HCT116 (cell line): ENCODE measurements around the gene NAPA. TPM values are rescaled to one million over a fixed set of nuclear protein-coding genes. Genes with fewer than 3 reads are reported as not detected.

ENCODE experiments used
- ATAC-seq: fragments of 200-7000 bp; cut with Tn5 transposase; 2 replicates; pipeline ENCODE4 v1.9.1; 2020; ENCODE audit warnings: mild to moderate bottlenecking, moderate library complexity
- BruUV-seq: library from RNA; stranded (reverse); fragments of 400-500 nt; replicated peaks from 2 replicates; lab custom pipeline; 2021; lab: Mats Ljungman, UMichigan
- CTCF ChIA-PET: fragments of 300-600 bp; sonication (Branson Sonifier 250); formaldehyde crosslinking; loops from one replicate; lab custom pipeline; 2021; ENCODE audit warnings: antibody characterized with exemption; lab: Charles Lee
- POLR2A ChIA-PET: fragments of 300-600, 350-600 bp; sonication (Branson Sonifier 250); formaldehyde crosslinking; loops from one replicate; lab custom pipeline; 2021; ENCODE audit warnings: antibody characterized with exemption; lab: Charles Lee
- RAD21 ChIA-PET, 2 experiments: fragments of 300-600 bp; sonication (Branson Sonifier 250); formaldehyde crosslinking; loops; one replicate each; lab custom pipeline; 2023; ENCODE audit warnings: low total read pairs in 2 of 2; ENCODE audit not compliant: uncharacterized antibody in 2 of 2, unreplicated experiment in 2 of 2, low non-redundant PET in 1 of 2; lab: Charles Lee
- DNase-seq: peaks from one replicate; pipeline ENCODE4 v3.0.0-alpha.2; 2010; ENCODE audit warnings: low read depth, low spot score
- H2AFZ ChIP-seq: fragments of 200-600 bp; shearing (Covaris generic), sonication (generic); 2 replicates; pipeline ENCODE4 v1.6.1; 2017; ENCODE audit warnings: low read depth, mixed run types, mixed read lengths, antibody characterized with exemption, low read length; ENCODE audit not compliant: poor library complexity, severe bottlenecking
- H3K27ac ChIP-seq: 2 replicates; pipeline ENCODE4 v1.5.1; 2012; ENCODE audit warnings: low read depth, low read length
- H3K27me3 ChIP-seq: fragments of 200-600 bp; sonication (generic); 2 replicates; pipeline ENCODE4 v1.6.1; 2016; ENCODE audit warnings: mixed run types, low read length, mixed read lengths; ENCODE audit not compliant: insufficient read depth
- H3K36me3 ChIP-seq, 2 experiments: fragments of 200-500 bp in 1 of 2; fragments of 200-600 bp in 1 of 2; sonication (Bioruptor generic) in 1 of 2; sonication (generic) in 1 of 2; 2 replicates each; pipeline versions ENCODE4 v1.5.1 to v1.6.1; 2014 to 2016; ENCODE audit warnings: low read length in 2 of 2, inconsistent platforms in 1 of 2, mixed read lengths in 1 of 2, mixed run types in 1 of 2; ENCODE audit not compliant: insufficient read depth in 2 of 2, control insufficient read depth in 1 of 2
- H3K4me1 ChIP-seq, 2 experiments: fragments of 200-600 bp in 1 of 2; sonication (generic) in 1 of 2; 2 replicates each; pipeline versions ENCODE4 v1.5.1 to v1.6.1; 2012 to 2017; ENCODE audit warnings: low read length in 2 of 2, inconsistent platforms in 1 of 2, mild to moderate bottlenecking in 1 of 2, mixed read lengths in 1 of 2, mixed run types in 1 of 2, moderate library complexity in 1 of 2; ENCODE audit not compliant: insufficient read depth in 2 of 2, control insufficient read depth in 1 of 2
- H3K4me2 ChIP-seq: fragments of 200-600 bp; sonication (generic); 2 replicates; pipeline ENCODE4 v1.6.1; 2017; ENCODE audit warnings: mixed run types, low read length, mixed read lengths
- H3K4me3 ChIP-seq, 2 experiments: fragments of 200-600 bp in 1 of 2; sonication (generic) in 1 of 2; replicated peaks in 1 of 2; 2 replicates each; pipeline ENCODE4 v1.5.1; 2011 to 2016; ENCODE audit warnings: low read length in 2 of 2, control low read depth in 1 of 2, low read depth in 1 of 2, mild to moderate bottlenecking in 1 of 2, mixed read lengths in 1 of 2, mixed run types in 1 of 2
- H3K79me2 ChIP-seq: fragments of 200-600 bp; sonication (generic); 2 replicates; pipeline ENCODE4 v1.6.1; 2017; ENCODE audit warnings: mild to moderate bottlenecking, mixed run types, low read length, moderate library complexity, mixed read lengths; ENCODE audit not compliant: insufficient read depth
- H3K9ac ChIP-seq: fragments of 200-600 bp; sonication (generic); 2 replicates; pipeline ENCODE4 v1.6.1; 2016; ENCODE audit warnings: low read length, mixed read lengths
- H3K9me2 ChIP-seq: fragments of 200-600 bp; sonication (generic), shearing (Covaris generic); 2 replicates; pipeline ENCODE4 v1.6.1; 2017; ENCODE audit warnings: mixed run types, mild to moderate bottlenecking, moderate library complexity; ENCODE audit not compliant: insufficient read depth
- H3K9me3 ChIP-seq, 2 experiments: fragments of 200-500 bp in 1 of 2; fragments of 200-600 bp in 1 of 2; sonication (Bioruptor generic) in 1 of 2; sonication (generic) in 1 of 2; 2 replicates each; pipeline ENCODE4 v1.6.1; 2014 to 2017; ENCODE audit warnings: low read length in 2 of 2, mixed read lengths in 2 of 2, inconsistent platforms in 1 of 2, low read depth in 1 of 2, mild to moderate bottlenecking in 1 of 2, mixed run types in 1 of 2, moderate library complexity in 1 of 2; ENCODE audit not compliant: control insufficient read depth in 1 of 2, insufficient read depth in 1 of 2
- H4K20me1 ChIP-seq: fragments of 200-600 bp; sonication (generic), shearing (Covaris generic); 2 replicates; pipeline ENCODE4 v1.6.1; 2017; ENCODE audit warnings: mixed run types, mild to moderate bottlenecking, moderate library complexity; ENCODE audit not compliant: insufficient read depth
- EGR1 ChIP-seq: IDR thresholded peaks from 2 replicates; pipeline ENCODE4 v1.6.1; 2012; ENCODE audit warnings: low read depth
- EZH2phosphoT487 ChIP-seq: fragments of 200-600 bp; IDR thresholded peaks from 2 replicates; pipeline ENCODE4 v1.6.1; 2018; ENCODE audit warnings: antibody characterized with exemption, borderline replicate concordance
- JUND ChIP-seq: IDR thresholded peaks from 2 replicates; pipeline ENCODE4 v1.6.1; 2012
- POLR2A ChIP-seq: IDR thresholded peaks from 2 replicates; pipeline ENCODE4 v1.7.0; 2011; ENCODE audit warnings: borderline replicate concordance; ENCODE audit not compliant: insufficient read depth, insufficient read length; ENCODE audit errors: extremely low read depth
- POLR2AphosphoS5 ChIP-seq: IDR thresholded peaks from 2 replicates; pipeline ENCODE4 v1.6.1; 2011; ENCODE audit warnings: mild to moderate bottlenecking, low read depth, low read length, moderate library complexity
- RAD21 ChIP-seq: IDR thresholded peaks from 2 replicates; pipeline ENCODE4 v1.6.1; 2012; ENCODE audit warnings: low read depth, mild to moderate bottlenecking
- SIN3A ChIP-seq: IDR thresholded peaks from 2 replicates; pipeline ENCODE4 v1.6.1; 2012; ENCODE audit warnings: low read depth
- SP1 ChIP-seq: IDR thresholded peaks from 2 replicates; pipeline ENCODE4 v1.6.1; 2012; ENCODE audit warnings: low read depth
- SRF ChIP-seq: IDR thresholded peaks from 2 replicates; pipeline ENCODE4 v1.6.1; 2012; ENCODE audit warnings: low read depth
- TCF7L2 ChIP-seq: IDR thresholded peaks from 2 replicates; pipeline ENCODE4 v1.7.0; 2011; ENCODE audit warnings: borderline replicate concordance, inconsistent platforms; ENCODE audit not compliant: insufficient read depth, insufficient read length; ENCODE audit errors: extremely low read depth
- YY1 ChIP-seq: IDR thresholded peaks from 2 replicates; pipeline ENCODE4 v1.6.1; 2011; ENCODE audit warnings: low read length, low read depth, moderate library complexity, mild to moderate bottlenecking; ENCODE audit not compliant: insufficient replicate concordance; ENCODE audit errors: extremely low read depth
- ZFX ChIP-seq: fragments of 450-650 bp; IDR thresholded peaks from 2 replicates; pipeline ENCODE4 v1.6.1; 2017
- ZNF274 ChIP-seq: fragments of 200-500 bp; sonication (Bioruptor generic); IDR thresholded peaks from 2 replicates; pipeline ENCODE4 v1.6.1; 2014; ENCODE audit warnings: mild to moderate bottlenecking, low read depth, low read length, inconsistent platforms
- intact Hi-C: fragments of 100-400 bp; cut with micrococcal nuclease; formaldehyde crosslinking; loops from 2 replicates; pipeline ENCODE4 v1.10.0; 2022
- total RNA-seq: library from RNA; stranded (reverse); gene quantifications from one replicate; pipeline ENCODE4 v1.2.1, GENCODE V29; 2021; ENCODE audit not compliant: unreplicated experiment
- TF ChIP-seq, protein P1 (sequence below): IDR thresholded peaks from 2 replicates; pipeline ENCODE4 v1.6.1; 2011; ENCODE audit warnings: mild to moderate bottlenecking, low read length, moderate library complexity; ENCODE audit not compliant: insufficient replicate concordance; ENCODE audit errors: extremely low read depth
- TF ChIP-seq, protein P2 (sequence below): IDR thresholded peaks from 2 replicates; pipeline ENCODE4 v1.6.1; 2012
- TF ChIP-seq, protein P3 (sequence below): IDR thresholded peaks from 2 replicates; pipeline ENCODE4 v1.6.1; 2012
- TF ChIP-seq, protein P4 (sequence below), 3 experiments: fragments of 200-600 bp in 1 of 3; sonication (generic) in 1 of 3; IDR thresholded peaks in 2 of 3; conservative IDR thresholded peaks in 1 of 3; 2 replicates each; pipeline ENCODE4 v1.5.1; 2012 to 2017; ENCODE audit warnings: low read depth in 2 of 3, low read length in 2 of 3, antibody characterized with exemption in 1 of 3, borderline replicate concordance in 1 of 3, control low read depth in 1 of 3, mild to moderate bottlenecking in 1 of 3, mixed read lengths in 1 of 3, mixed run types in 1 of 3, moderate library complexity in 1 of 3; ENCODE audit not compliant: insufficient read depth in 1 of 3
- TF ChIP-seq, protein P5 (sequence below): IDR thresholded peaks from 2 replicates; pipeline ENCODE4 v1.6.1; 2012; ENCODE audit warnings: low read depth

The NAPA gene
- total RNA-seq, 1 experiment from 2014 or later, result 58.8 TPM

DNA sequence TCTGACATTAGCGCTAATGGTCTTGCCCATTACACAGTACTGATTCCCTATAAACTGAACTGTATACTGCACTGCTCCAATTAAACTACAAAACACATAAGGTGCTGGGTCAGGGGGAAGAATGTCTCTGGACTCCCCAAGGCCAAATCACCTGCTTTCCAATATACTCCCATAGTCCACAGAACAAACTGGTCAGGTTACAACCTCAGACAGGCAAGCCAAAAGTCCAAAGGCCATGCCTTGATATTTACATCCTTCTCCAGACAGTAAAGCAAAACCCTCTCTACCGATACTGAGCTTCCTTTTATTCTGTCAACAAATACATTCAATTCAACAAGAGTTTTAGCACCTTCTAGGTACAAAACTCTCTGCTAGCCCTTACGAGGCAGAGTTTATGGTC, 49.2 kb upstream of the NAPA start:
- ChIA-PET CTCF (no interaction called here), POLR2A (no interaction called here), RAD21 (no interaction called here)
- Histone ChIP-seq H3K36me3 (no peaks in the 10 kb centered on the region), H3K27ac (no peak overlapping the region), H2AFZ (no peak overlapping the region), H3K79me2 (no peaks in the 10 kb centered on the region), H3K9me3 (no peaks in the 10 kb centered on the region), H4K20me1 (no peaks in the 10 kb centered on the region), H3K4me1 (no peaks in the 10 kb centered on the region), H3K4me2 (no peak overlapping the region), H3K9ac (no peak overlapping the region), H3K27me3 (no peaks in the 10 kb centered on the region), H3K9me2 (no peaks in the 10 kb centered on the region), H3K4me3 (no peak overlapping the region)
- TF ChIP-seq, protein P1, sequence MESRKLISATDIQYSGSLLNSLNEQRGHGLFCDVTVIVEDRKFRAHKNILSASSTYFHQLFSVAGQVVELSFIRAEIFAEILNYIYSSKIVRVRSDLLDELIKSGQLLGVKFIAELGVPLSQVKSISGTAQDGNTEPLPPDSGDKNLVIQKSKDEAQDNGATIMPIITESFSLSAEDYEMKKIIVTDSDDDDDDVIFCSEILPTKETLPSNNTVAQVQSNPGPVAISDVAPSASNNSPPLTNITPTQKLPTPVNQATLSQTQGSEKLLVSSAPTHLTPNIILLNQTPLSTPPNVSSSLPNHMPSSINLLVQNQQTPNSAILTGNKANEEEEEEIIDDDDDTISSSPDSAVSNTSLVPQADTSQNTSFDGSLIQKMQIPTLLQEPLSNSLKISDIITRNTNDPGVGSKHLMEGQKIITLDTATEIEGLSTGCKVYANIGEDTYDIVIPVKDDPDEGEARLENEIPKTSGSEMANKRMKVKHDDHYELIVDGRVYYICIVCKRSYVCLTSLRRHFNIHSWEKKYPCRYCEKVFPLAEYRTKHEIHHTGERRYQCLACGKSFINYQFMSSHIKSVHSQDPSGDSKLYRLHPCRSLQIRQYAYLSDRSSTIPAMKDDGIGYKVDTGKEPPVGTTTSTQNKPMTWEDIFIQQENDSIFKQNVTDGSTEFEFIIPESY, result no peak
- TF ChIP-seq ZFX, result no peak
- TF ChIP-seq, protein P2, sequence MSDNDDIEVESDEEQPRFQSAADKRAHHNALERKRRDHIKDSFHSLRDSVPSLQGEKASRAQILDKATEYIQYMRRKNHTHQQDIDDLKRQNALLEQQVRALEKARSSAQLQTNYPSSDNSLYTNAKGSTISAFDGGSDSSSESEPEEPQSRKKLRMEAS, result no peak
- no peak for TF ChIP-seq ZNF274
- no peak for TF ChIP-seq SIN3A
- no peak for TF ChIP-seq EGR1
- no peak for TF ChIP-seq EZH2phosphoT487
- TF ChIP-seq POLR2AphosphoS5, result no peak
- TF ChIP-seq SRF, result no peak
- TF ChIP-seq, protein P3, sequence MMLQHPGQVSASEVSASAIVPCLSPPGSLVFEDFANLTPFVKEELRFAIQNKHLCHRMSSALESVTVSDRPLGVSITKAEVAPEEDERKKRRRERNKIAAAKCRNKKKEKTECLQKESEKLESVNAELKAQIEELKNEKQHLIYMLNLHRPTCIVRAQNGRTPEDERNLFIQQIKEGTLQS, result no peak
- no peak for TF ChIP-seq POLR2A
- no peak for TF ChIP-seq TCF7L2
- TF ChIP-seq, protein P4, sequence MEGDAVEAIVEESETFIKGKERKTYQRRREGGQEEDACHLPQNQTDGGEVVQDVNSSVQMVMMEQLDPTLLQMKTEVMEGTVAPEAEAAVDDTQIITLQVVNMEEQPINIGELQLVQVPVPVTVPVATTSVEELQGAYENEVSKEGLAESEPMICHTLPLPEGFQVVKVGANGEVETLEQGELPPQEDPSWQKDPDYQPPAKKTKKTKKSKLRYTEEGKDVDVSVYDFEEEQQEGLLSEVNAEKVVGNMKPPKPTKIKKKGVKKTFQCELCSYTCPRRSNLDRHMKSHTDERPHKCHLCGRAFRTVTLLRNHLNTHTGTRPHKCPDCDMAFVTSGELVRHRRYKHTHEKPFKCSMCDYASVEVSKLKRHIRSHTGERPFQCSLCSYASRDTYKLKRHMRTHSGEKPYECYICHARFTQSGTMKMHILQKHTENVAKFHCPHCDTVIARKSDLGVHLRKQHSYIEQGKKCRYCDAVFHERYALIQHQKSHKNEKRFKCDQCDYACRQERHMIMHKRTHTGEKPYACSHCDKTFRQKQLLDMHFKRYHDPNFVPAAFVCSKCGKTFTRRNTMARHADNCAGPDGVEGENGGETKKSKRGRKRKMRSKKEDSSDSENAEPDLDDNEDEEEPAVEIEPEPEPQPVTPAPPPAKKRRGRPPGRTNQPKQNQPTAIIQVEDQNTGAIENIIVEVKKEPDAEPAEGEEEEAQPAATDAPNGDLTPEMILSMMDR (IDR thresholded peaks at IDR 0.05 in 2 of 3, conservative IDR thresholded peaks at IDR 0.05 in 1 of 3; ENCODE audit: borderline replicate concordance in 1 of 3, insufficient read depth in 1 of 3, low read depth in 2 of 3, low read length in 2 of 3), result no peak
- TF ChIP-seq JUND, result no peak
- no peak for TF ChIP-seq SP1
- no peak for TF ChIP-seq RAD21
- no peak for TF ChIP-seq YY1
- TF ChIP-seq, protein P5, sequence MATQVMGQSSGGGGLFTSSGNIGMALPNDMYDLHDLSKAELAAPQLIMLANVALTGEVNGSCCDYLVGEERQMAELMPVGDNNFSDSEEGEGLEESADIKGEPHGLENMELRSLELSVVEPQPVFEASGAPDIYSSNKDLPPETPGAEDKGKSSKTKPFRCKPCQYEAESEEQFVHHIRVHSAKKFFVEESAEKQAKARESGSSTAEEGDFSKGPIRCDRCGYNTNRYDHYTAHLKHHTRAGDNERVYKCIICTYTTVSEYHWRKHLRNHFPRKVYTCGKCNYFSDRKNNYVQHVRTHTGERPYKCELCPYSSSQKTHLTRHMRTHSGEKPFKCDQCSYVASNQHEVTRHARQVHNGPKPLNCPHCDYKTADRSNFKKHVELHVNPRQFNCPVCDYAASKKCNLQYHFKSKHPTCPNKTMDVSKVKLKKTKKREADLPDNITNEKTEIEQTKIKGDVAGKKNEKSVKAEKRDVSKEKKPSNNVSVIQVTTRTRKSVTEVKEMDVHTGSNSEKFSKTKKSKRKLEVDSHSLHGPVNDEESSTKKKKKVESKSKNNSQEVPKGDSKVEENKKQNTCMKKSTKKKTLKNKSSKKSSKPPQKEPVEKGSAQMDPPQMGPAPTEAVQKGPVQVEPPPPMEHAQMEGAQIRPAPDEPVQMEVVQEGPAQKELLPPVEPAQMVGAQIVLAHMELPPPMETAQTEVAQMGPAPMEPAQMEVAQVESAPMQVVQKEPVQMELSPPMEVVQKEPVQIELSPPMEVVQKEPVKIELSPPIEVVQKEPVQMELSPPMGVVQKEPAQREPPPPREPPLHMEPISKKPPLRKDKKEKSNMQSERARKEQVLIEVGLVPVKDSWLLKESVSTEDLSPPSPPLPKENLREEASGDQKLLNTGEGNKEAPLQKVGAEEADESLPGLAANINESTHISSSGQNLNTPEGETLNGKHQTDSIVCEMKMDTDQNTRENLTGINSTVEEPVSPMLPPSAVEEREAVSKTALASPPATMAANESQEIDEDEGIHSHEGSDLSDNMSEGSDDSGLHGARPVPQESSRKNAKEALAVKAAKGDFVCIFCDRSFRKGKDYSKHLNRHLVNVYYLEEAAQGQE, result no peak
- intact Hi-C loops, result no loop called here
- no peak for DNase-seq
- BruUV-seq, result no TSS peak
- ATAC-seq, result no peak
